DOHH2 (cell line): ENCODE data around the gene MAPK12.

ENCODE experiments used
- H3F3A ChIP-seq: fragments of 200-600 bp; sonication (generic), shearing (Covaris generic); 2 replicates; pipeline ENCODE4 v1.6.0; 2016; ENCODE audit warnings: antibody characterized with exemption, mild to moderate bottlenecking; ENCODE audit not compliant: control insufficient read depth, insufficient read depth
- H3K27ac ChIP-seq: fragments of 200-600 bp; sonication (generic); 2 replicates; pipeline ENCODE4 v1.5.1; 2014; ENCODE audit warnings: low read depth, mild to moderate bottlenecking, low read length, moderate library complexity
- H3K27me3 ChIP-seq: fragments of 200-600 bp; sonication (generic); 2 replicates; pipeline ENCODE4 v1.6.1; 2014; ENCODE audit warnings: mild to moderate bottlenecking, low read length, mixed read lengths; ENCODE audit not compliant: control insufficient read depth
- H3K36me3 ChIP-seq: fragments of 200-600 bp; sonication (generic); 2 replicates; pipeline ENCODE4 v1.6.1; 2014; ENCODE audit warnings: mild to moderate bottlenecking, low read length, moderate library complexity, mixed read lengths; ENCODE audit not compliant: control insufficient read depth
- H3K4me1 ChIP-seq: fragments of 200-600 bp; sonication (generic); 2 replicates; pipeline ENCODE4 v1.6.1; 2014; ENCODE audit warnings: mild to moderate bottlenecking, low read length, mixed read lengths; ENCODE audit not compliant: control insufficient read depth
- H3K4me2 ChIP-seq: fragments of 200-600 bp; sonication (generic); 2 replicates; pipeline ENCODE4 v1.6.0; 2014; ENCODE audit warnings: mild to moderate bottlenecking, low read length, moderate library complexity
- H3K4me3 ChIP-seq: fragments of 200-600 bp; sonication (generic); 2 replicates; pipeline ENCODE4 v1.5.1; 2014; ENCODE audit warnings: mild to moderate bottlenecking, low read length, mixed read lengths
- H3K79me2 ChIP-seq: fragments of 200-600 bp; sonication (generic); 2 replicates; pipeline ENCODE4 v1.6.1; 2014; ENCODE audit warnings: mild to moderate bottlenecking, low read length, mixed read lengths; ENCODE audit not compliant: control insufficient read depth
- H3K9me2 ChIP-seq: fragments of 200-600 bp; sonication (generic); replicated peaks from 2 replicates; pipeline ENCODE4 v1.6.1; 2014; ENCODE audit warnings: mild to moderate bottlenecking, low read length, mixed read lengths; ENCODE audit not compliant: control insufficient read depth
- H3K9me3 ChIP-seq: fragments of 200-600 bp; sonication (generic); 2 replicates; pipeline ENCODE4 v1.6.1; 2014; ENCODE audit warnings: antibody characterized with exemption, low read length, mixed read lengths; ENCODE audit not compliant: control insufficient read depth, insufficient read depth
- H4K20me1 ChIP-seq: fragments of 200-600 bp; sonication (generic); 2 replicates; pipeline ENCODE4 v1.6.0; 2014; ENCODE audit warnings: low read depth, mild to moderate bottlenecking, antibody characterized with exemption, low read length, moderate library complexity; ENCODE audit not compliant: control insufficient read depth, insufficient read depth
- CTCF ChIP-seq: fragments of 200-600 bp; sonication (generic); IDR thresholded peaks from one replicate; pipeline ENCODE4 v1.5.1; 2014; ENCODE audit warnings: antibody characterized with exemption, mild to moderate bottlenecking, low read depth, low read length; ENCODE audit not compliant: poor library complexity, severe bottlenecking
- EZH2phosphoT487 ChIP-seq: fragments of 200-600 bp; sonication (generic); IDR thresholded peaks from 2 replicates; pipeline ENCODE4 v1.6.1; 2017; ENCODE audit warnings: borderline replicate concordance, mild to moderate bottlenecking, antibody characterized with exemption, low read length, moderate library complexity, mixed read lengths

The MAPK12 gene

DNA sequence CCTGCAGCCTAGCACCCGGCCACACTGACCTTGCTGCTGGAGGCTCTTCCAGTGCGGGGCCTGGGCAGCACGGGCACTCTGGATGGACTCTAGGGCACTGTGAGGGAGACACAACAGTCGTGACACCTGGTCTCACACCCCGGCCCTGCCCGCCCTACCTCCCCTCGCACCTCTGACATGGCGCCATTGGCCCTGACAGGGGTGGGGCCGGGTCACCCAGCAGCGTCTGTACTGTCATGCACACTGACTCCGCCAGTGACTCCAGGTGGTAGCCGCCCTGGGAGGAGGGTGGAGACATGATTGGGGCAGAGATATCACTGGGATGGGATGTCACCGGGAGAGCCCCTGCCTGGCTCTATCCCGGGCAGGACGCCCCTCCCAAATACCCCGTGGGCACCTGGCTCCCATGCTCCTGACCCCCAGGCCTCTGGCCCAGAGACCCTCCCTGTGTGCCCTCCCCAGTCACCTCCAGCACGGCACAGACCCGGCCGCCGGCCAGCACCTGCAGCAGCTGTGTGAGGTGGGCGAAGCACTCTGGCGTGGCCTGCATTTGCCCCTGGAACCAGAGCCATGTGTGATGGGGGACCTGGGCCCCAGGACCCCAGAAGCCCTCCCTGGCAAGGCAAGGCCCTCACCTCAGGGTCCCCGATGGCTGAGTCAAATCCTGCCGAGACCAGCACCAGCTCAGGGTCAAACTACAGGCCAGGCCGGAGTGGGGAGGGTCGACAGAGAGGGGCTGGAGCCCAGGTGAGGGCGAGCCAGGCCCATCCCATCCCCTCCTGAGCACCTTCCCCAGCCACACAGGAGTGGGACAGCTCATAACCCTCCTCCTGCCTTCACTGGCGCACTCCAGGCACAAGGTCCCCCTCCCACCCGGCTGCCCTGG is 13.0 kb downstream of the MAPK12 start:
- H3K9me2 ChIP-seq, result no peaks in the 10 kb centered on the region
- peaks cover 3% of the 10 kb centered on the region; the same call in 1 of the 2 replicates for H4K20me1 ChIP-seq
- no peaks in the 10 kb centered on the region for H3K27me3 ChIP-seq
- peaks cover 46% of the 10 kb centered on the region for H3K79me2 ChIP-seq
- no peak overlapping the region for H3K4me3 ChIP-seq
- peaks cover 41% of the 10 kb centered on the region for H3K4me1 ChIP-seq
- H3K27ac ChIP-seq, result no peak overlapping the region
- H3K4me2 ChIP-seq, result peak overlapping the region; percentile 12; the same call in 1 of the 2 replicates
- TF ChIP-seq EZH2phosphoT487 (no peak), CTCF (no peak)
- H3K36me3 ChIP-seq, result peaks cover 39% of the 10 kb centered on the region
- peaks cover 7% of the 10 kb centered on the region for H3F3A ChIP-seq
- H3K9me3 ChIP-seq, result no peaks in the 10 kb centered on the region

GRCh38 chr22:50247748-50248147 is 13.7 kb downstream of the MAPK12 start:
- H3K9me3 ChIP-seq, result no peaks in the 10 kb centered on the region
- H3F3A ChIP-seq, result peaks cover 6% of the 10 kb centered on the region; the same call in 1 of the 2 replicates
- peaks cover 41% of the 10 kb centered on the region for H3K4me1 ChIP-seq
- no peak overlapping the region for H3K27ac ChIP-seq
- H3K79me2 ChIP-seq, result peaks cover 53% of the 10 kb centered on the region
- H3K36me3 ChIP-seq, result peaks cover 35% of the 10 kb centered on the region
- H3K27me3 ChIP-seq, result no peaks in the 10 kb centered on the region
- TF ChIP-seq EZH2phosphoT487 (no peak), CTCF (no peak)
- H3K9me2 ChIP-seq, result no peaks in the 10 kb centered on the region
- H4K20me1 ChIP-seq, result peaks cover 3% of the 10 kb centered on the region; the same call in 1 of the 2 replicates
- H3K4me2 ChIP-seq, result peak overlapping the region; percentile 12; the same call in 1 of the 2 replicates
- no peak overlapping the region for H3K4me3 ChIP-seq

DNA sequence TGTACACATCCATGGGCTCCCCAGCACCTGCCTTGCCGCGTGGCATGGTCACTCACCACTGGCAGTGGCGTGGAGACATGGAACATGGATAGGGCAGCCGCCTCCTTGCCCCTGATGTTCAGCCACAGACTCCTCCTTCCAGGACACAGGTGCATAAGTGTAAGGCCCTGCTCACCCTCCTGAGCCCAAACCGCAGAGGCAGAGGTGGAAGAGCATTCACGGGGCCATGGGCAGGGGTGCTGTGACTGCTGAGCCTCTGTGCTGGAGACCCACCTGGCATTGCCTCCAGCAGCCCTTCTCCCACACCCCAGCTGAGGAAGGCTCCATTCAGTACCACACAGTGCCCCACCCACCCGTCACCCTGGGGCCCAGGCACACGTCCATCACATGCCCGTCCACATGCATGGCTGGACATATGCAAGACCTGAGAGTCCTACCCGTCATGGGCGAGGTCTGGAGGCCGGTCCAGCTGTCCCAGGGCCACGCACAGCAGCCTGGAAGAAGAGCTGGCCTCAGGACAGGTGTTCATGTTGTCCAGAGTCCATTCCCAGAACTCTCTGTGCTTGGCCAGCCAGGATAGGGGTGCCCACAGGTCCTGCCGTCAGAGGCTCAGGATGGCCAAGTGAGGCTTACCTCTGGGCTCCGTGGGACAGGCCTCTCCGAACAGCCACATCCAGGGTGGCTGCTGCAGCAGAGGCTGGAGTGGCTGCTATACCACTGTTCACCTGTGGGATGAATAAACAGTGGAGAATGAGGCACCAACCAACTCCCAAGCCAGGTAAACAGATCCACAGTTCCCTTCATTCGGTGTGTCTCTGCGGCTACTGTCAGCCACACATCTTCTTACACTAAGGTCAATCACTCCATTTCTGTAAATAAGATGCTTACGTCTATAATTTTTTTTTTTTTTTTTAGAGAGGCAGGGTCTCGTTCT is 15.0 kb downstream of the MAPK12 start:
- Histone ChIP-seq H3K9me3 (no peaks in the 10 kb centered on the region), H4K20me1 (peaks cover 3% of the 10 kb centered on the region; the same call in 1 of the 2 replicates), H3K27ac (no peak overlapping the region), H3K4me3 (peak overlapping the region; percentile 90; the same call in 1 of the 2 replicates), H3K4me2 (peak overlapping the region; percentile 87), H3K79me2 (peaks cover 65% of the 10 kb centered on the region), H3K4me1 (peaks cover 37% of the 10 kb centered on the region), H3K27me3 (no peaks in the 10 kb centered on the region), H3K36me3 (peaks cover 34% of the 10 kb centered on the region), H3K9me2 (no peaks in the 10 kb centered on the region), H3F3A (peaks cover 4% of the 10 kb centered on the region; the same call in 1 of the 2 replicates)
- TF ChIP-seq EZH2phosphoT487 (no peak), CTCF (no peak)
